Prostate gland (tissue), 2 donors: ENCODE results near the gene SIPA1.

Source experiments
- POLR2A ChIP-seq: fragments of 450-650 bp; IDR thresholded peaks from one replicate; pipeline ENCODE4 v1.6.1; 2016; ENCODE audit warnings: antibody characterized with exemption, mild to moderate bottlenecking
- POLR2AphosphoS5 ChIP-seq: sonication (generic); formaldehyde crosslinking; IDR thresholded peaks from one replicate; pipeline ENCODE4 v1.6.1; 2017; ENCODE audit warnings: antibody characterized with exemption
- TF ChIP-seq, protein P1 (sequence below), 4 experiments: fragments of 200-600 bp in 2 of 4; fragments of 450-650 bp in 2 of 4; sonication (generic) in 2 of 4; IDR thresholded peaks; 1 replicate in 3 of 4; 2 replicates in 1 of 4; pipeline ENCODE4 v1.5.1; 2016 to 2019; ENCODE audit warnings: antibody characterized with exemption in 4 of 4, mild to moderate bottlenecking in 2 of 4, moderate library complexity in 2 of 4

DNA sequence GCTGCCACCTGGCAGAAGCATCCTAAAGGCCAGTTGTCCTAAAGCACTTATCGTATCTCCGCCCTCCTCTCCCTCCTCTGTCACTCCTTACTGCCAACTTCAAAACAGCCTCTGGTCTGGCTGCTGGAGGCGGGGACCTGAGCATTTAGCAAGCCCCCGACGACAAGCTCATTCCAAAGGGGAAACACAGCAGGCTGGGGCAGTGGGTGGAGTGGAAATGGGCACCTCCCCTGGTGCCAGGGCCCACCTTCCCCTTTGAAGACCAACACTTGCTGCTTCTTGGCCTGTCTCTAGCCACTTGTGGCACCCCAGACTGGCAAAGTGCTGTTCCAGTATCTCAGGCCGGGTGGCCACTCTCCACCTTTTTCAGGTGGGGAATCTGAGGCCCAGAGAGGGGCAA lies 27.5 kb upstream of the SIPA1 start:
- TF ChIP-seq, protein P1, sequence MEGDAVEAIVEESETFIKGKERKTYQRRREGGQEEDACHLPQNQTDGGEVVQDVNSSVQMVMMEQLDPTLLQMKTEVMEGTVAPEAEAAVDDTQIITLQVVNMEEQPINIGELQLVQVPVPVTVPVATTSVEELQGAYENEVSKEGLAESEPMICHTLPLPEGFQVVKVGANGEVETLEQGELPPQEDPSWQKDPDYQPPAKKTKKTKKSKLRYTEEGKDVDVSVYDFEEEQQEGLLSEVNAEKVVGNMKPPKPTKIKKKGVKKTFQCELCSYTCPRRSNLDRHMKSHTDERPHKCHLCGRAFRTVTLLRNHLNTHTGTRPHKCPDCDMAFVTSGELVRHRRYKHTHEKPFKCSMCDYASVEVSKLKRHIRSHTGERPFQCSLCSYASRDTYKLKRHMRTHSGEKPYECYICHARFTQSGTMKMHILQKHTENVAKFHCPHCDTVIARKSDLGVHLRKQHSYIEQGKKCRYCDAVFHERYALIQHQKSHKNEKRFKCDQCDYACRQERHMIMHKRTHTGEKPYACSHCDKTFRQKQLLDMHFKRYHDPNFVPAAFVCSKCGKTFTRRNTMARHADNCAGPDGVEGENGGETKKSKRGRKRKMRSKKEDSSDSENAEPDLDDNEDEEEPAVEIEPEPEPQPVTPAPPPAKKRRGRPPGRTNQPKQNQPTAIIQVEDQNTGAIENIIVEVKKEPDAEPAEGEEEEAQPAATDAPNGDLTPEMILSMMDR (IDR thresholded peaks at IDR 0.05): no peak
- TF ChIP-seq POLR2AphosphoS5 (no peak), POLR2A (no peak)
